Endothelial cell of umbilical vein (primary cell): ENCODE data around the gene TRAP1.

Source experiments
- EZH2 ChIP-seq: IDR thresholded peaks from 2 replicates; pipeline ENCODE4 v1.6.1; 2012; ENCODE audit warnings: borderline replicate concordance, low read depth, mild to moderate bottlenecking, moderate library complexity, low read length, inconsistent platforms; ENCODE audit not compliant: severe bottlenecking
- FOS ChIP-seq: IDR thresholded peaks from 2 replicates; pipeline ENCODE4 v1.6.1; 2011; ENCODE audit warnings: mild to moderate bottlenecking, low read length, moderate library complexity, borderline replicate concordance; ENCODE audit not compliant: insufficient read depth
- GATA2 ChIP-seq: IDR thresholded peaks from 2 replicates; pipeline ENCODE4 v1.7.0; 2011; ENCODE audit warnings: low read depth, mild to moderate bottlenecking, moderate library complexity, mixed read lengths, low read length; ENCODE audit not compliant: insufficient read length, insufficient read depth
- JUN ChIP-seq: IDR thresholded peaks from 2 replicates; pipeline ENCODE4 v1.6.1; 2011; ENCODE audit warnings: borderline replicate concordance, low read depth; ENCODE audit not compliant: insufficient read length, insufficient read depth
- MYC ChIP-seq: IDR thresholded peaks from one replicate; pipeline ENCODE4 v1.6.1; 2011; ENCODE audit warnings: mild to moderate bottlenecking, low read depth, low read length
- POLR2A ChIP-seq: IDR thresholded peaks from 2 replicates; pipeline ENCODE4 v1.6.1; 2012; ENCODE audit warnings: low read depth, mild to moderate bottlenecking, control low read depth, low read length
- POLR2AphosphoS5 ChIP-seq: IDR thresholded peaks from 2 replicates; pipeline ENCODE4 v1.6.1; 2012; ENCODE audit warnings: low read depth, mild to moderate bottlenecking, control low read depth, low read length, moderate library complexity; ENCODE audit not compliant: insufficient read depth
- TF ChIP-seq, protein P1 (sequence below), 2 donors: IDR thresholded peaks; 1 replicate in 1 of 2; 2 replicates in 1 of 2; pipeline ENCODE4 v1.5.1; 2011; ENCODE audit warnings: low read length in 2 of 2, mild to moderate bottlenecking in 2 of 2, moderate library complexity in 2 of 2, control low read depth in 1 of 2, inconsistent platforms in 1 of 2, low read depth in 1 of 2; ENCODE audit not compliant: insufficient read depth in 1 of 2; ENCODE audit errors: extremely low read depth in 1 of 2
- TF ChIP-seq, protein P2 (sequence below): IDR thresholded peaks from 2 replicates; pipeline ENCODE4 v1.6.1; 2011; ENCODE audit not compliant: insufficient read depth, insufficient read length

DNA sequence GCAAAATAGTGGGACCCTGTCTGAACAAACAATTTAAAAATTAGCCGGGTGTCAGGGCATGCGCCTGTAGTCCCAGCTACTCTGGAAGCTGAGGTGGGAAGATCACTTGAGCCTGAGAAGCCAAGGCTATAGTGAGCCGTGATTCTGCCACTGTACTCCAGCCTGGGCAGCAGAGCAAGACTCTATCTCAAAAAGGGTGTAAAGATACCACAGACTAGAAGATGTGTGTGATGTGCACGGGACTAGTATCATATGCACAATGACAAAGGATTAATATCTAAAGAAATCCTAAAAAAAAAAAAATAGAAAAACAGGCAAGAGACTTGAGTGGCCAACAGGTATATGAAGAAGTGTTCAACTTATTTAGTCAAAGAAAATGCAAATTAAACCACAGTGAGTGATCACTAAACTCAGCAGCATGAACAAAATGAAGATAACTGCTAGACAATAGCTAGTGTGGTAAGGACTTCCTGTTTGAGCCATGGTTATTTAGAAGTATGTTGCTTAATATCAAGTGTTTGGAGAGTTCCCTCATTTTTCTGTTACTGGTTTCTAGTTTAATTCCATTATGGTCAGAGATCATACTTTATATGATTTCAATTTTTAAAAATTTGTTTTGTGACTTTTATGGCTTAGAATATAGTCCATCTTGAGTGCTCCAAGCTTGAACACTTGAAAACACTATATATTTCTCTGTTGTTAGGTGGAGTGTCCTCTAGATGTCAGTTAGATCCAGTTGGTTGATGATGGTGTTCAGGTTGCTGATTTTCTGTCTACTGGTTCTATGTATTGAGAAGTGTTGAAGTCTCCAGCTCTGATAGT lies 91.2 kb downstream of the TRAP1 start:
- TF ChIP-seq, protein P1, sequence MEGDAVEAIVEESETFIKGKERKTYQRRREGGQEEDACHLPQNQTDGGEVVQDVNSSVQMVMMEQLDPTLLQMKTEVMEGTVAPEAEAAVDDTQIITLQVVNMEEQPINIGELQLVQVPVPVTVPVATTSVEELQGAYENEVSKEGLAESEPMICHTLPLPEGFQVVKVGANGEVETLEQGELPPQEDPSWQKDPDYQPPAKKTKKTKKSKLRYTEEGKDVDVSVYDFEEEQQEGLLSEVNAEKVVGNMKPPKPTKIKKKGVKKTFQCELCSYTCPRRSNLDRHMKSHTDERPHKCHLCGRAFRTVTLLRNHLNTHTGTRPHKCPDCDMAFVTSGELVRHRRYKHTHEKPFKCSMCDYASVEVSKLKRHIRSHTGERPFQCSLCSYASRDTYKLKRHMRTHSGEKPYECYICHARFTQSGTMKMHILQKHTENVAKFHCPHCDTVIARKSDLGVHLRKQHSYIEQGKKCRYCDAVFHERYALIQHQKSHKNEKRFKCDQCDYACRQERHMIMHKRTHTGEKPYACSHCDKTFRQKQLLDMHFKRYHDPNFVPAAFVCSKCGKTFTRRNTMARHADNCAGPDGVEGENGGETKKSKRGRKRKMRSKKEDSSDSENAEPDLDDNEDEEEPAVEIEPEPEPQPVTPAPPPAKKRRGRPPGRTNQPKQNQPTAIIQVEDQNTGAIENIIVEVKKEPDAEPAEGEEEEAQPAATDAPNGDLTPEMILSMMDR (IDR thresholded peaks at IDR 0.05; ENCODE audit: extremely low read depth in 1 of 2, insufficient read depth in 1 of 2, low read depth in 1 of 2, low read length in 2 of 2), result no peak
- TF ChIP-seq POLR2A (no peak), EZH2 (no peak), MYC (no peak), POLR2AphosphoS5 (no peak), FOS (no peak), JUN (no peak), GATA2 (no peak)
- TF ChIP-seq, protein P2, sequence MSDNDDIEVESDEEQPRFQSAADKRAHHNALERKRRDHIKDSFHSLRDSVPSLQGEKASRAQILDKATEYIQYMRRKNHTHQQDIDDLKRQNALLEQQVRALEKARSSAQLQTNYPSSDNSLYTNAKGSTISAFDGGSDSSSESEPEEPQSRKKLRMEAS, result no peak
